PC-3 (cell line): ENCODE measurements around the gene CLASP1. TPM values are rescaled to one million over a fixed set of nuclear protein-coding genes. Genes with fewer than 3 reads are reported as not detected.
"Not testable (repeated sequence)": the region's sequence is repeated elsewhere in the genome, so short reads cannot be mapped to it uniquely, and the experiment has no call there.

Experiments used
- ATAC-seq: fragments of 200-7000 bp; cut with Tn5 transposase; 2 replicates; pipeline ENCODE4 v1.9.1; 2020; ENCODE audit warnings: mild to moderate bottlenecking, moderate library complexity
- BruUV-seq: library from RNA; stranded (reverse); fragments of 400-500 nt; replicated peaks from 2 replicates; lab custom pipeline; 2021; lab: Mats Ljungman, UMichigan
- CTCF ChIA-PET: fragments of 300-600 bp; sonication (Branson Sonifier 250); formaldehyde crosslinking; loops from one replicate; lab custom pipeline; 2022; ENCODE audit warnings: antibody characterized with exemption; lab: Charles Lee
- POLR2A ChIA-PET: fragments of 300-600 bp; sonication (Branson Sonifier 250); formaldehyde crosslinking; loops from one replicate; lab custom pipeline; 2022; ENCODE audit warnings: antibody characterized with exemption; ENCODE audit not compliant: unreplicated experiment; lab: Charles Lee
- DNase-seq: peaks from one replicate; pipeline ENCODE4 v3.0.0-alpha.2; 2015
- H2AFZ ChIP-seq: fragments of 300-600 bp; sonication (generic); 2 replicates; pipeline ENCODE4 v1.6.0; 2016; ENCODE audit warnings: antibody characterized with exemption, low read length
- H3F3A ChIP-seq: fragments of 300-600 bp; sonication (generic); one replicate; pipeline ENCODE4 v1.6.0; 2017; ENCODE audit warnings: antibody characterized with exemption, low read length, control low read depth, mild to moderate bottlenecking; ENCODE audit not compliant: unreplicated experiment
- H3K27ac ChIP-seq: fragments of 300-600 bp; sonication (generic); 2 replicates; pipeline ENCODE4 v1.5.1; 2016; ENCODE audit warnings: mild to moderate bottlenecking, low read length
- H3K27me3 ChIP-seq: fragments of 300-600 bp; sonication (generic); 2 replicates; pipeline ENCODE4 v1.6.1; 2016; ENCODE audit warnings: low read length, mixed read lengths
- H3K36me3 ChIP-seq: fragments of 300-600 bp; sonication (generic); 2 replicates; pipeline ENCODE4 v1.6.1; 2016; ENCODE audit warnings: low read depth, mixed run types, low read length, mixed read lengths
- H3K4me1 ChIP-seq: fragments of 300-600 bp; sonication (generic); 2 replicates; pipeline ENCODE4 v1.5.1; 2016; ENCODE audit warnings: low read length; ENCODE audit not compliant: insufficient read depth
- H3K4me2 ChIP-seq: fragments of 300-600 bp; sonication (generic); 2 replicates; pipeline ENCODE4 v1.6.0; 2016; ENCODE audit warnings: low read length
- H3K4me3 ChIP-seq: fragments of 300-600 bp; sonication (generic); 2 replicates; pipeline ENCODE4 v1.5.1; 2016; ENCODE audit warnings: mild to moderate bottlenecking, low read length, mixed read lengths
- H3K79me2 ChIP-seq: fragments of 300-600 bp; sonication (generic); 2 replicates; pipeline ENCODE4 v1.6.1; 2017; ENCODE audit warnings: low read length, mixed read lengths
- H3K9ac ChIP-seq: fragments of 300-600 bp; sonication (generic); 2 replicates; pipeline ENCODE4 v1.6.0; 2016; ENCODE audit warnings: mild to moderate bottlenecking, low read length
- H3K9me2 ChIP-seq: fragments of 300-600 bp; sonication (generic); replicated peaks from 2 replicates; pipeline ENCODE4 v1.6.1; 2016; ENCODE audit warnings: mixed run types, low read length, mixed read lengths
- H3K9me3 ChIP-seq: fragments of 300-600 bp; sonication (generic); 2 replicates; pipeline ENCODE4 v1.6.1; 2016; ENCODE audit warnings: low read length, mixed read lengths
- H4K20me1 ChIP-seq: fragments of 300-600 bp; sonication (generic); 2 replicates; pipeline ENCODE4 v1.6.1; 2016; ENCODE audit warnings: low read length, mixed read lengths
- CTCF ChIP-seq: fragments of 300-600 bp; sonication (generic); conservative IDR thresholded peaks from 2 replicates; pipeline ENCODE4 v1.5.1; 2017; ENCODE audit warnings: antibody characterized with exemption, low read depth, mild to moderate bottlenecking, low read length
- EZH2 ChIP-seq: fragments of 300-600 bp; sonication (generic); IDR thresholded peaks from one replicate; pipeline ENCODE4 v1.6.1; 2017; ENCODE audit warnings: antibody characterized with exemption, mild to moderate bottlenecking, low read length; ENCODE audit not compliant: unreplicated experiment
- EZH2phosphoT487 ChIP-seq: fragments of 300-600 bp; sonication (generic); IDR thresholded peaks from 2 replicates; pipeline ENCODE4 v1.6.1; 2018; ENCODE audit warnings: mild to moderate bottlenecking, antibody characterized with exemption, low read length, borderline replicate concordance
- intact Hi-C: fragments of 100-400 bp; cut with micrococcal nuclease; formaldehyde crosslinking; loops from 2 replicates; pipeline ENCODE4 v1.9.0; 2023
- total RNA-seq: library from RNA; depleted of rRNA; stranded (reverse); fragments of >200 nt; gene quantifications from 2 replicates; pipeline ENCODE4 v1.2.3, GENCODE V29; 2014

Gene CLASP1
- total RNA-seq, 1 experiment from 2014 or later = 24.3 TPM

- no peaks in the 10 kb centered on the region for H3K4me1 ChIP-seq
- H3K4me3 ChIP-seq = no peak overlapping the region
- no peak overlapping the region for H2AFZ ChIP-seq
- DNase-seq = no peak
- H3K27ac ChIP-seq = no peak overlapping the region
- no peaks in the 10 kb centered on the region for H3K9me2 ChIP-seq
- intact Hi-C loops = no loop called here
- no peaks in the 10 kb centered on the region for H3K79me2 ChIP-seq
- no peaks in the 10 kb centered on the region for H4K20me1 ChIP-seq
- no peak for ATAC-seq
- ChIA-PET POLR2A (no interaction called here), CTCF (interaction anchor here (1.0 kb wide), 1 partner anchor 170 kb away, joined by 3 read pairs; no protein-coding TSS in a partner anchor)
- H3F3A ChIP-seq = no peaks in the 10 kb centered on the region
- no peaks in the 10 kb centered on the region for H3K9me3 ChIP-seq
- TF ChIP-seq EZH2phosphoT487 (no peak), EZH2 (no peak), CTCF (no peak)
- BruUV-seq = no TSS peak
- no peak overlapping the region for H3K4me2 ChIP-seq
- no peak overlapping the region for H3K9ac ChIP-seq
- no peaks in the 10 kb centered on the region for H3K36me3 ChIP-seq
- no peaks in the 10 kb centered on the region for H3K27me3 ChIP-seq
These were observed 350.8 kb downstream of the CLASP1 start for GRCh38 chr2:121298476-121298875.

GRCh38 chr2:121297866-121298265, 351.4 kb downstream of the CLASP1 start:
- intact Hi-C loops, H3F3A ChIP-seq, H3K9ac ChIP-seq, H3K36me3 ChIP-seq, H4K20me1 ChIP-seq, BruUV-seq, H3K9me2 ChIP-seq, H3K4me1 ChIP-seq, H3K27me3 ChIP-seq, H3K4me2 ChIP-seq, H2AFZ ChIP-seq, H3K9me3 ChIP-seq, H3K79me2 ChIP-seq, ATAC-seq, H3K27ac ChIP-seq, DNase-seq, H3K4me3 ChIP-seq: not testable (repeated sequence)
- CTCF ChIA-PET = interaction anchor here (1.0 kb wide), 1 partner anchor 169 kb away, joined by 3 read pairs; no protein-coding TSS in a partner anchor
- POLR2A ChIA-PET = interaction anchor here (0.6 kb wide), 1 partner anchor 435 kb away, joined by 3 read pairs; no protein-coding TSS in a partner anchor

GRCh38 chr2:121297217-121297830, 351.9 kb downstream of the CLASP1 start:
- H3K27ac ChIP-seq = no peak overlapping the region
- DNase-seq (peak; percentile 54), ATAC-seq (peak; percentile 96)
- no peaks in the 10 kb centered on the region for H3F3A ChIP-seq
- no peaks in the 10 kb centered on the region for H3K9me2 ChIP-seq
- no peaks in the 10 kb centered on the region for H3K79me2 ChIP-seq
- no TSS peak for BruUV-seq
- H2AFZ ChIP-seq = peak overlapping the region; percentile 46; the same call in 1 of the 2 replicates
- H3K4me2 ChIP-seq = no peak overlapping the region
- no peaks in the 10 kb centered on the region for H3K9me3 ChIP-seq
- intact Hi-C loops = no loop called here
- H3K9ac ChIP-seq = no peak overlapping the region
- no peaks in the 10 kb centered on the region for H3K36me3 ChIP-seq
- ChIA-PET POLR2A (interaction anchor here (0.6 kb wide), 1 partner anchor 434 kb away, joined by 3 read pairs; no protein-coding TSS in a partner anchor), CTCF (interaction anchor here (0.9 to 1.0 kb wide), 2 partner anchors 18 to 169 kb away, joined by 3 to 6 read pairs; no protein-coding TSS in a partner anchor)
- no peaks in the 10 kb centered on the region for H3K4me1 ChIP-seq
- no peaks in the 10 kb centered on the region for H3K27me3 ChIP-seq
- TF ChIP-seq EZH2 = no peak
- TF ChIP-seq CTCF = peak; percentile 75
- TF ChIP-seq EZH2phosphoT487 = no peak
- no peaks in the 10 kb centered on the region for H4K20me1 ChIP-seq
- no peak overlapping the region for H3K4me3 ChIP-seq
